NT2/D1 (cell line): Measurements from ENCODE around the gene CDKN3.

Experiments used
- DNase-seq: peaks from one replicate; pipeline ENCODE4 v3.0.0-alpha.2; 2011; ENCODE audit warnings: low read depth, low spot score
- H3K27me3 ChIP-seq: 2 replicates; pipeline ENCODE4 v1.6.0; 2011; ENCODE audit warnings: mild to moderate bottlenecking; ENCODE audit not compliant: insufficient read length, insufficient read depth
- H3K36me3 ChIP-seq: 2 replicates; pipeline ENCODE4 v1.6.1; 2011; ENCODE audit warnings: mild to moderate bottlenecking, low read length, mixed read lengths; ENCODE audit not compliant: insufficient read depth, insufficient read length
- H3K4me1 ChIP-seq: 2 replicates; pipeline ENCODE4 v1.5.1; 2011; ENCODE audit not compliant: insufficient read depth, insufficient read length
- H3K4me3 ChIP-seq: 2 replicates; pipeline ENCODE4 v1.5.1; 2011; ENCODE audit warnings: low read depth; ENCODE audit not compliant: insufficient read length
- H3K9ac ChIP-seq: 2 replicates; pipeline ENCODE4 v1.6.0; 2011; ENCODE audit warnings: low read depth; ENCODE audit not compliant: insufficient read length
- H3K9me3 ChIP-seq: 2 replicates; pipeline ENCODE4 v1.5.1; 2011; ENCODE audit warnings: mild to moderate bottlenecking, low read length; ENCODE audit not compliant: insufficient read depth
- SUZ12 ChIP-seq: IDR thresholded peaks from 2 replicates; pipeline ENCODE4 v1.6.1; 2011; ENCODE audit not compliant: insufficient read length, insufficient read depth; ENCODE audit errors: extremely low read depth
- YY1 ChIP-seq: IDR thresholded peaks from 2 replicates; pipeline ENCODE4 v1.6.1; 2011; ENCODE audit not compliant: insufficient read length, insufficient read depth
- ZNF274 ChIP-seq: IDR thresholded peaks from 2 replicates; pipeline ENCODE4 v1.6.1; 2011; ENCODE audit warnings: mild to moderate bottlenecking, low read depth, low read length

Gene CDKN3

GRCh38 chr14:54459106-54459505 lies 62.3 kb downstream of the CDKN3 start:
- Histone ChIP-seq H3K36me3 (no peaks in the 10 kb centered on the region), H3K9ac (no peak overlapping the region), H3K4me3 (no peak overlapping the region), H3K9me3 (peaks cover 15% of the 10 kb centered on the region; the same call in 1 of the 2 replicates), H3K4me1 (no peaks in the 10 kb centered on the region), H3K27me3 (no peaks in the 10 kb centered on the region)
- no peak for DNase-seq
- TF ChIP-seq SUZ12, result no peak
- no peak for TF ChIP-seq ZNF274
- TF ChIP-seq YY1, result no peak

- H3K9me3 ChIP-seq, result peaks cover 15% of the 10 kb centered on the region; the same call in 1 of the 2 replicates
- no peak overlapping the region for H3K4me3 ChIP-seq
- H3K4me1 ChIP-seq, result no peaks in the 10 kb centered on the region
- DNase-seq, result no peak
- TF ChIP-seq ZNF274 (no peak), SUZ12 (no peak), YY1 (no peak)
- H3K36me3 ChIP-seq, result no peaks in the 10 kb centered on the region
- no peak overlapping the region for H3K9ac ChIP-seq
- no peaks in the 10 kb centered on the region for H3K27me3 ChIP-seq
Measured at GRCh38 chr14:54462048-54462447, 65.2 kb downstream of the CDKN3 start.

GRCh38 chr14:54465654-54466053 lies 68.8 kb downstream of the CDKN3 start:
- Histone ChIP-seq H3K4me1 (peaks cover 4% of the 10 kb centered on the region), H3K36me3 (no peaks in the 10 kb centered on the region), H3K9ac (no peak overlapping the region), H3K9me3 (no peaks in the 10 kb centered on the region), H3K27me3 (no peaks in the 10 kb centered on the region), H3K4me3 (no peak overlapping the region)
- DNase-seq, result no peak
- TF ChIP-seq ZNF274 (no peak), SUZ12 (no peak), YY1 (no peak)

- no peak for DNase-seq
- no peaks in the 10 kb centered on the region for H3K36me3 ChIP-seq
- H3K4me1 ChIP-seq, result peaks cover 9% of the 10 kb centered on the region
- no peak overlapping the region for H3K4me3 ChIP-seq
- TF ChIP-seq YY1, result no peak
- no peak for TF ChIP-seq ZNF274
- TF ChIP-seq SUZ12, result no peak
- no peaks in the 10 kb centered on the region for H3K9me3 ChIP-seq
- no peaks in the 10 kb centered on the region for H3K27me3 ChIP-seq
- H3K9ac ChIP-seq, result no peak overlapping the region
Measured at GRCh38 chr14:54467280-54467679, 70.5 kb downstream of the CDKN3 start.
